Measurements from ENCODE around the gene JARID2.

DNA sequence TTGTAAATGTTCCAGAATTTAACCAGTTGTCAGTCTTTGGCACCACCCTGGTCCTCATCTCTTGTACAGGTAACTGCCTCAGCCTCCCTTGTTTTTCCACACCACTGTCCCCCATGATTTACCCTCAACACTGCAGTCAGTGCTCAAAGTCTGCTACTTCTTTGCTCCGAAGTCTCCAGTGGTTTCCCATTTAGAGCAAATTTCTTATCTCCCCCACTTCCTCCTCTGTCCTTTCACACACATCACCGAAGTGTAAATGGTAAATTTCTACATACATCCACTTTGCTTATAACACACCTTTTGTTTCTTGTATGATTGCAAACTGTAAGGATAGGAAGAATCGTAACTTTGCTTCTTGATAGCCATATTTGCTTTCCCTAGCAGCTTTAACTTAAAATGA is 115.3 kb downstream of the JARID2 start:
- TF ChIP-seq, protein P1, sequence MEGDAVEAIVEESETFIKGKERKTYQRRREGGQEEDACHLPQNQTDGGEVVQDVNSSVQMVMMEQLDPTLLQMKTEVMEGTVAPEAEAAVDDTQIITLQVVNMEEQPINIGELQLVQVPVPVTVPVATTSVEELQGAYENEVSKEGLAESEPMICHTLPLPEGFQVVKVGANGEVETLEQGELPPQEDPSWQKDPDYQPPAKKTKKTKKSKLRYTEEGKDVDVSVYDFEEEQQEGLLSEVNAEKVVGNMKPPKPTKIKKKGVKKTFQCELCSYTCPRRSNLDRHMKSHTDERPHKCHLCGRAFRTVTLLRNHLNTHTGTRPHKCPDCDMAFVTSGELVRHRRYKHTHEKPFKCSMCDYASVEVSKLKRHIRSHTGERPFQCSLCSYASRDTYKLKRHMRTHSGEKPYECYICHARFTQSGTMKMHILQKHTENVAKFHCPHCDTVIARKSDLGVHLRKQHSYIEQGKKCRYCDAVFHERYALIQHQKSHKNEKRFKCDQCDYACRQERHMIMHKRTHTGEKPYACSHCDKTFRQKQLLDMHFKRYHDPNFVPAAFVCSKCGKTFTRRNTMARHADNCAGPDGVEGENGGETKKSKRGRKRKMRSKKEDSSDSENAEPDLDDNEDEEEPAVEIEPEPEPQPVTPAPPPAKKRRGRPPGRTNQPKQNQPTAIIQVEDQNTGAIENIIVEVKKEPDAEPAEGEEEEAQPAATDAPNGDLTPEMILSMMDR (IDR thresholded peaks at IDR 0.05) = no peak
- no peak for TF ChIP-seq POLR2AphosphoS5 (IDR thresholded peaks at IDR 0.05; ENCODE audit: low read depth, low read length)
- no peak for TF ChIP-seq SIN3A (IDR thresholded peaks at IDR 0.05; ENCODE audit: borderline replicate concordance, insufficient read depth, low read depth, low read length)
